ENCODE data around the gene ROR2.
"Not testable (repeated sequence)": the region's sequence is repeated elsewhere in the genome, so short reads cannot be mapped to it uniquely, and the experiment has no call there.

The ROR2 gene

GRCh38 chr9:91795598-91796241 is 154.3 kb downstream of the ROR2 start:
- no peak for DNase-seq

GRCh38 chr9:91793371-91793770 is 156.7 kb downstream of the ROR2 start:
- not testable (repeated sequence) for DNase-seq

DNA sequence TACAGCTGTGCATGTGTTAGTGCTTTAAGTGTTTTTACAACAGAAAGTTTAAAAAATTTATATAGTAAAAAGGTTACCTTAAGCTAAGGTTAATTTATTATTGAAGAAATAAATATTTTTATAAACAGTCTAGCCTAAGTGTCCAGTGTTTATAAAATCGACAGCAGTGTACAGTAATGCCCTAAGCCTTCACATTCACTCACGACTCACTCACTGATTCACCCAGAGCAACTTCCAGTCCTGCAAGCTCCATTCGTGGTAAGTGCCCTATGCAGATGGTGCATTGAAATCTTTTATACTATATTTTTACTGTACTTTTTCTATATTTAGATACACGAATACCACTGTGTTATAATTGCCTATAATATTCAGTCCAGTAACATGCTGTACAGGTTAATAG is 159.1 kb downstream of the ROR2 start:
- DNase-seq = no peak

GRCh38 chr9:91789941-91790340 is 160.1 kb downstream of the ROR2 start:
- DNase-seq = no peak

GRCh38 chr9:91787931-91788330 is 162.1 kb downstream of the ROR2 start:
- no peak for DNase-seq

GRCh38 chr9:91786132-91786896 is 163.7 kb downstream of the ROR2 start:
- no peak for DNase-seq

DNA sequence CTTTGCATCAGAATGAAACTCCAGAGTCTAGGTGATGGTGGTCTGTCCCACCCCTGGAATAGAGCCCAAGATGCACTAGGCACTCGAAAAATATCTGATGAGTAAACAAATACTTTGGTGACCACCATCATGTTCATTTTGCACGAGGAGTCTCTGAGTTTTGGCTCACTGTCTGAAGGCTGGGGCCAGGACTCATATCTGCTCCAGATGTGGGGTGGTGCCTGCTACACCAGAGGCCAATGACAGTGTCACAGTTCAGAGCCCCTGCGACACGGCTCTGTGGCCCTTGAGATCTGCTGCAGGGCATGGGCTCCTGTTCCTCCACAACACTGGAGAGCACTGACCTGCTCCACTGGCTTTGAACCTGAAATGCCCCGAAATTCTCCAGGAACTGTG is 164.6 kb downstream of the ROR2 start:
- DNase-seq = no peak

DNA sequence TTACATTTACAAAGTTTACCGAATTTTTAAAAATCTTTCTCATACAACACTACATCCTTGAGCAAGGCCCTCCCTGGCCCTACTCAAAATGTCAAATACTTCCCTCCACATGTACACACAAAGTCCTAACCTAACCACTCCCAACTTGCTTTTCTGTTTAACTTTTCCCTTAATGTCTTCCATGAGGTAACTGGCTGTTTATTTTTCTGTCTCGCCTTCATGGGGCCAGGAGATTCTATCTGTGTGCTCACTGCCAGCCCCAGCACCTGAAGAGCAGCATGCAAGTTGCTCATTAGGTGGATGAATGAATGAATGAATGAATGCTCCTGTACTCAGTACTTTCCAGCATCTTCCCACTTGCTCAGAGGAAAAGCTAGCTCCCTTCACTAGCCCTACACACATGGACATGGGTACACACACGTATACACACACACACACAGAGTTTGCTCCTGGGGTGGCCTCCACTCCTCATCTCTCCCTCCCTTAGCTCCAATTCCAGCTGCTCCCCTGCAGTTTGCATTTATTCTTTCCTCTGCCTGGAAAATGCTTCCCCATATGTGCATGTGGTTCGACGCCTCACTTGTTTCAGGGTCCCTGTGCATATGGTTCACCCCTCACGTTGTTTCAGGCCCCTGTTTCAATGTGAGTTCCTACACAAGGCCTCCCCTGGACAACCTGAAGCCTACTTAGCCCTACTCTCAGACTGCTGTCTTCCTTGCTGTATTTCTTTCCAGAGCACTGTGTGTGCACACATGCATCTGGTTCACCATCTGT is 165.2 kb downstream of the ROR2 start:
- DNase-seq = no peak

DNA sequence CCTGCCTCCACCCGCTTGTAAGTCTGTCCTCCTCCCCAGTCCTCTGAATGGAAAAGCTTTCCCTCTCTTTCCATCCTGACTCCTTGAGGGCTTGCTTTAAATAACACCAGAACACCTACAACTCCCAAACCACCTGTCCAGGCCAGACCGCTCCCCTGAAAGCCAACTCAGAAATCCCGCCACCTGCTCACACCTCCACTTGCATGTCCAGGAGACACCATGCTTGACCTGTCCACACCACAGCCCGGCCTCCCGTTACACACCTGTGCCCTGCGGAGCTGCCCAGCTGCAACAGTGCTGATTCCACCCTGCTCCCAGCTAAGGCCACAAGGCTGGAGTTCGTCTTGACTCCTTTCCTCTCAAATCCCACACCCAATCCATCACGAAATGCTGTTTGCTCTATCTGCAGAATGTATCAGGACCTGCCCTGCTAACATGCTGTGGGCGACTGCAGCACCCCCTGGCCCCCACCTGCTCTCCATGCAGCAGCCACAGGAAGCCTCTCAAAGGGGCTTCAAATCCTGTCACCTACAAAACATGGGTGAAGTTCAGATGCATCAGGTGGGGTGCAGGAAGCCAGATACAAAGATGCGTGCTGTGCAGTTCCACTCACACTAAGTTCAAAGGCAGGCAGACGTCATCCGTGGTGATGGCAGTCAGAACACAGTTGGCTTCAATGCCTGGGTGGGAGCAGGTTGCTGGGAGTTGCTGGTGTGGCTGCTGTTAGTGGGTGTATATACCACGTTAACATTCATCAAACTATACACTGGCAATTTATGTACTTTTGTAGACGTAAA is 166.0 kb downstream of the ROR2 start:
- no peak for DNase-seq

DNA sequence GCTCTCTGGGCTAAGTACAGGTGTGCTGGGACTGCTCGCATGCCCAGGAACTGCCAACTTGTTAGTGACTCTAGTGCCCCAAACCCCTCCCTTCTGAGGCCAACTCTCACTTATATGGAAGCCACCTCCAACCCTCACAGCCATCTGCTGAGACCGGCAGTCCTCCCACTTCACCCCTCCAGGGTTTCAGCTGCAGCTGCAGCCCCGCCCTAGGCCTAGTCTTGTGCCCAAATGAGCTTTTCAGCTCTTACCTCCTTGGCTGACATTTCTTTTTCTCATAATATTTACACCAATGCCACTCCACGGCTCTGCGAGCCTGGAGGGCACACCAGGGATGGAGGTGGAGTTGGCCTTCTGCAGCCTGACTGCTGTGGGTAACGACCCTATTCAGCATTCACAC is 166.6 kb downstream of the ROR2 start:
- DNase-seq = no peak

DNA sequence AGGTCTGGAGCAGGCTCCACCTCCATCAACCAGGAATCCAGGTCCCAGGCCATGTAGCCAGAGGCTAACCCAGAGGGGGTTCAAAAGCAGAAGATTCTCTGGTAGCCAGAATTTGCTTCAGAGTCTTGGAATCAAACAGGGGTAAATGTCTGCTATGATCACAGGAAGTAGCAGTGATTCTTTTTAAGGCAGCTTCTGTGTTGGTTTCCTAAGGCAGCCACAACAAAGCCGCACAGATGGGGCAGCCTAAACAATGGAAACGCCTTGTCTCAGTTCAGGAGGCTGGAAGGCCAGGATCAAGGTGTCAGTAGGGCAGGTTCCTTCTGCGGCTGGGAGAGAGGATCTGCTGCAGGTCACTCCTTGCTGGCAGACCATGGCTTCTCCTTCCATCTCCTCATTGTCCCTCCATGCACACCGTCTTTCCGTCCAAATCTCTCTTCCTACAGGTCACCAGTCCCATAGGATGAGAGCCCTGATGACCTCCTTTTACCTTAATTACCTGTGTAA is 167.3 kb downstream of the ROR2 start:
- DNase-seq = no peak

GRCh38 chr9:91781906-91782305 is 168.1 kb downstream of the ROR2 start:
- no peak for DNase-seq

- DNase-seq = no peak
Measured at GRCh38 chr9:91781116-91781515, 168.9 kb downstream of the ROR2 start.

GRCh38 chr9:91778031-91778430 is 172.0 kb downstream of the ROR2 start:
- no peak for DNase-seq

- DNase-seq = no peak
Measured at GRCh38 chr9:91777292-91777830, 172.7 kb downstream of the ROR2 start.

- DNase-seq = no peak
Measured at GRCh38 chr9:91776409-91777291, 173.4 kb downstream of the ROR2 start.

- no peak for DNase-seq
Measured at GRCh38 chr9:91775708-91776028, 174.4 kb downstream of the ROR2 start.

DNA sequence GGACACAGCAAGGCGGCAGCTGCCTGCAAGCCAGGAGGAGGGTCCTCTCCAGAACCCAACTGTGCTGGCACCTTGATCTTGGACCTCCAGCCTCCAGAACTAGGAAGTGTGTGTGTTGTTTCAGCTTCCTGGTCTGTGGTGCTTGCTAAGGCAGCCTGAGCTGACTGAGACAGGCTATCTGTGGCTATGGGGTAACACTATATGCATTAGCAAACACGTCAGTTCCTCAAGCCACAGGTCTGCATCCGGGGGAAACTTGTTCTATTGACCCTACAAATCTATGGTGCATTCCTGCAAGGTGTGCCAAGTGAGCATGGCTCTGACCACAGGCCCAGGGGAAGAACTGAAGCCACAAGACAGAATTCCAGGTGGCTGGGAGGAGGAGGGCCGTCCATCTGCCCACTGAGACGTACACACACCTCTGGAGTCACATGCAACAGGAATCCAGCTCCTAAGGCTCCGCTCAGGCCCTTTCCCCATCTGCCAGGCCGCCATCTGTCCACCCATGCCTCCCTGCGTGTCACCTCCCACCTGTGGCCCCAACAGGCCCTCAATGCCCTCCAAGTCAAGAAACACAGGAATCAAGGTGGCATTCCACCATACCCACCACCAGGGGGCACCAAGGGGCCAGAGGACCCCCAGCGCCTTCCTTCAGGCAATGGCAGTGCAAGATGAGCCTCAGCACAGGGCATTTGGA is 174.9 kb downstream of the ROR2 start:
- peak; percentile 30 for DNase-seq

DNA sequence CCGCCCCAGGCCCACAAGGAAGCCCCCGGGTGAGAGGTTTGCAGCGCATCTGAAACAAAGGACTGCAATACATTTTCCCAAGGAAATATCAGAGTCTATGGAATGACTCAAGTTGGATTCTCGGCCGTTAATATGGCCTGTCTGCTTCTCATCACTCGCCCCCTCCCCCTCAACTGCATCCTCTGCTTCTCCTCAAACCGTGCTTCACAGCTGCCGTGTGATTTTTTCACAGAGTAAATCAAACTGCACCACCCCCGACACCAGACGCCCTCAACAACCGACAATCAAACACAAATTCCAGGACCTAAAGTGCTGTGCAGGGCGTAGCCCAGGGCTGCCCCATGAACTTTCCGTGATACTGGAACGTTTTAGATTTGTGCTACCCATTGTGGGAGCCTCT is 176.9 kb downstream of the ROR2 start:
- DNase-seq = no peak

DNA sequence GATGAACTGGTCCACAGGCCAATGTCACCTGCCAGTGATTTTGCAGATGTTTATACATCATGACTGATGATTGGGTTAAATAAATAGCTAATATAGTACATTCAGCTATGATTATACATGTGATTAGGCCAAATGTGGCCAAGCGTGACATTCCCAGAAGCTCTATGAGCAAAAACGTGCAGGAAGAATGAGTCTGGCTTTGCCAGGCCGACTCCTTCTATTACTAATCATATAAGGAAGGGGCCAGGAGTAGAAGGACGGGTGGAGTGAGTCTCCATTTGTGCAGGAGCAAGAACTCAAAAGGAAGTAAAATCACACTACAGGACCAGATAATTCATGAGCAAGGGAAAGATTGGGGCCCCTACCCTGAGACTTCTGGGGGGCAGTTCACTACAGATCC is 178.2 kb downstream of the ROR2 start:
- no peak for DNase-seq

GRCh38 chr9:91771027-91771426 is 179.0 kb downstream of the ROR2 start:
- no peak for DNase-seq
